Omental fat pad (tissue), 4 donors: ENCODE measurements around the gene MGAT1. TPM values are rescaled to one million over a fixed set of nuclear protein-coding genes. Genes with fewer than 3 reads are reported as not detected.

Experiments
- ATAC-seq: fragments of 150-250 bp; one replicate; pipeline ENCODE4 v1.9.1; 2016; ENCODE audit warnings: mild to moderate bottlenecking, moderate library complexity; ENCODE audit not compliant: low FRiP score
- DNase-seq: peaks from one replicate; pipeline ENCODE4 v3.0.0-alpha.2; 2019; ENCODE audit warnings: low spot score
- CTCF ChIP-seq, 3 donors: fragments of 450-650 bp; IDR thresholded peaks; one replicate each; pipeline ENCODE4 v1.5.1; 2016 to 2017; ENCODE audit warnings: antibody characterized with exemption in 3 of 3, mild to moderate bottlenecking in 3 of 3, moderate library complexity in 2 of 3
- total RNA-seq, 4 donors: library from RNA; depleted of rRNA; stranded (reverse); fragments of >200 nt; gene quantifications; one replicate each; pipeline ENCODE4 v1.1.0, GENCODE V29; 2016

MGAT1 gene
- total RNA-seq, 4 donors from 2014 or later, result 159 to 376 (median 258) TPM

- ATAC-seq (no peak), DNase-seq (peak; percentile 22)
- TF ChIP-seq CTCF (IDR thresholded peaks at IDR 0.05), result no peak
Observed at GRCh38 chr5:180815293-180815917, 12.8 kb upstream of the MGAT1 start.

- DNase-seq, result no peak
- TF ChIP-seq CTCF (IDR thresholded peaks at IDR 0.05), result no peak
- no peak for ATAC-seq
Observed at GRCh38 chr5:180813420-180813819, 10.8 kb upstream of the MGAT1 start.

- no peak for DNase-seq
- no peak for TF ChIP-seq CTCF (IDR thresholded peaks at IDR 0.05)
Observed at GRCh38 chr5:180811623-180812124, 9.1 kb upstream of the MGAT1 start.

GRCh38 chr5:180810959-180811622 is 8.5 kb upstream of the MGAT1 start:
- ATAC-seq, result no peak
- no peak for TF ChIP-seq CTCF (IDR thresholded peaks at IDR 0.05)
- peak; percentile 27 for DNase-seq

More at GRCh38 chr5:180811623-180812124, 9.1 kb upstream of the MGAT1 start:
- no peak for ATAC-seq

- TF ChIP-seq CTCF (IDR thresholded peaks at IDR 0.05), result no peak
- DNase-seq (peak; percentile 84), ATAC-seq (peak; percentile 97)
Observed at GRCh38 chr5:180810210-180810958, 7.8 kb upstream of the MGAT1 start.

- TF ChIP-seq CTCF (IDR thresholded peaks at IDR 0.05), result no peak
- ATAC-seq (peak; percentile 93), DNase-seq (peak; percentile 63)
Observed at GRCh38 chr5:180809403-180810209, 7.0 kb upstream of the MGAT1 start.
